ENCODE data around the gene MRPS27.

- TF ChIP-seq CTCF (IDR thresholded peaks at IDR 0.05; ENCODE audit: low read depth, low read length): no peak
- no peak for TF ChIP-seq MYC (IDR thresholded peaks at IDR 0.05; ENCODE audit: low read depth, low read length)
Observed at GRCh38 chr5:72221099-72221498, 98.9 kb downstream of the MRPS27 start.
